Stimulated activated CD4-positive, alpha-beta T cell treated with anti-CD3 and anti-CD28 coated beads, Interleukin-15, amount 100 ng/mL, for 24 hours (primary cell): ENCODE data around the gene TMEM129.

ENCODE experiments used
- DNase-seq: peaks from one replicate; pipeline ENCODE4 v3.0.0-alpha.2; 2020

The TMEM129 gene, protein sequence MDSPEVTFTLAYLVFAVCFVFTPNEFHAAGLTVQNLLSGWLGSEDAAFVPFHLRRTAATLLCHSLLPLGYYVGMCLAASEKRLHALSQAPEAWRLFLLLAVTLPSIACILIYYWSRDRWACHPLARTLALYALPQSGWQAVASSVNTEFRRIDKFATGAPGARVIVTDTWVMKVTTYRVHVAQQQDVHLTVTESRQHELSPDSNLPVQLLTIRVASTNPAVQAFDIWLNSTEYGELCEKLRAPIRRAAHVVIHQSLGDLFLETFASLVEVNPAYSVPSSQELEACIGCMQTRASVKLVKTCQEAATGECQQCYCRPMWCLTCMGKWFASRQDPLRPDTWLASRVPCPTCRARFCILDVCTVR

GRCh38 chr4:1721003-1721665, at the start of gene TMEM129, which contains the start of gene TACC3:
Gene TMEM129, minus strand, starts transcription at chr4:1721323. Its CDS starts 486 bp downstream, at chr4:1720837.
Gene TACC3, plus strand, starts transcription at chr4:1721521. Its CDS starts 1,901 bp downstream, at chr4:1723422.
- DNase-seq, result peak; percentile 96

GRCh38 chr4:1770791-1771231, 49.7 kb upstream of the TMEM129 start:
- no peak for DNase-seq

GRCh38 chr4:1770245-1770644, 49.1 kb upstream of the TMEM129 start:
- DNase-seq, result no peak

- no peak for DNase-seq
Observed at GRCh38 chr4:1769692-1770091, 48.6 kb upstream of the TMEM129 start.

DNA sequence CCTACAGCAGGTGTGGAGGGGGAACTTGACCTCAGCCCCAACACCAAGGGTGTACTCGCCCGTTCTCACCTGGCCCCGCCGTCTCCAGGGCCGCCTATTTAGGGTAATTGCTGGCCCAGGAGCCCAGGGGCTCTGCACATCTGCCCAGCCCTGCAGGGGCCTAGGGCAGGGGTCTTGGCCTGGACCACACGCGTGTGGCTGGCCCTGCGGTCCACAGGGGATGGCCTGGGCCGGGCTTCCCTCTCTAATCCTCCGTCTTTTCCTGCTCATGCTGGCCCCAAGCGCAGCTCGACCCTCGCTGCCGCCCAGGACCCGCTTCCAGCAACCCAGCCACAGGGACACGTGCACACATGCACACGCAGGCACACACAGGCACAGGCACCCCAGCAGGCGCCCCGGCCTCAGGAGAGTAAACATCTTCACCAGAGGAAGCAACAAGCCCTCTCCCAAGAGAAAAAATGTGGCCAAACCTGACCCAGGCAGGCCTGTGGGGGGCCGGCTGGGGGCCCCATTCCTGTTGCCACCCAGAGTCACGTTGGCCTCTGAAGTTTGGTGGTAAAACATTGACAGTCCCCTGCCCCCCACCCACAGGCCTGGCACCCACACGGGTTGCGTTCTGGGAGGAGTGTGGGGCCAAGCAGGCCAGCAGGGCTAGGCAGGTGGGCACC, 47.4 kb upstream of the TMEM129 start:
- no peak for DNase-seq

GRCh38 chr4:1767770-1768366, 46.7 kb upstream of the TMEM129 start:
- DNase-seq, result peak; percentile 52

DNA sequence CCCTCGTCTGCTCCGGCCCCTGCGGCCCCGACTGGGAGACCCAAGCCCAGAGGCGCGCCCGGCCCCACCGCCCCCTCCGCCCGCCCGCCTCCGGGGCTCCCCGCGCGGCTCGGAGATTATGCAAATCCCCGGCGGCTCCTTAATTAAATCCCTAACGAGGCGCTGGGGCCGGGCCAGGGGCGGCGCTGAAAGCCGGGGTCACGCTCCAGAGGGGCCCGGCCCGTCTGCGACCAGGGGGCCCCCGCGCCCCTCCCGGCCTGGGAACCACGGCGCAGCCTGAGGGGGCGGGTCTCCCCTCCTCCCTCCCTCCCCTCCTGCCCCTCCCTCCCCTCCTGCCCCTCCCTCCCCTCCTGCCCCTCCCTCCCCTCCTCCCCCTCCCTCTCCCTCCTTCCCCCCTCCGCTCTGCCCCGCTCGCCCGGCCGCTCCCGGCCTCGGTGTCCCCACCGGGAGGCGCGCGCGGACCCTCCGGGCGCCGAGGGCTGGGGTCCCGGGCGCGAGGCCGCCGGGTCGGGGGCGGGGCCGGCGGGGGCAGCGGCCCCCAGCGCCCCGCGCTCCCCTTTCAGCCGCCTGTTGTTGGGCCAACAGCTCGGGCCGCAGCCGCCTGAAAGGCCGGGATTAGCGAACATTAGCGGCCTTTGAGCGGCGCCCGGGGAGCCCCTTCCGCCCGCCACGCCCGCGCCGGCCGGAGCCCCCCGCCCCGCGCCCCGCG, 46.1 kb upstream of the TMEM129 start:
- no peak for DNase-seq

DNA sequence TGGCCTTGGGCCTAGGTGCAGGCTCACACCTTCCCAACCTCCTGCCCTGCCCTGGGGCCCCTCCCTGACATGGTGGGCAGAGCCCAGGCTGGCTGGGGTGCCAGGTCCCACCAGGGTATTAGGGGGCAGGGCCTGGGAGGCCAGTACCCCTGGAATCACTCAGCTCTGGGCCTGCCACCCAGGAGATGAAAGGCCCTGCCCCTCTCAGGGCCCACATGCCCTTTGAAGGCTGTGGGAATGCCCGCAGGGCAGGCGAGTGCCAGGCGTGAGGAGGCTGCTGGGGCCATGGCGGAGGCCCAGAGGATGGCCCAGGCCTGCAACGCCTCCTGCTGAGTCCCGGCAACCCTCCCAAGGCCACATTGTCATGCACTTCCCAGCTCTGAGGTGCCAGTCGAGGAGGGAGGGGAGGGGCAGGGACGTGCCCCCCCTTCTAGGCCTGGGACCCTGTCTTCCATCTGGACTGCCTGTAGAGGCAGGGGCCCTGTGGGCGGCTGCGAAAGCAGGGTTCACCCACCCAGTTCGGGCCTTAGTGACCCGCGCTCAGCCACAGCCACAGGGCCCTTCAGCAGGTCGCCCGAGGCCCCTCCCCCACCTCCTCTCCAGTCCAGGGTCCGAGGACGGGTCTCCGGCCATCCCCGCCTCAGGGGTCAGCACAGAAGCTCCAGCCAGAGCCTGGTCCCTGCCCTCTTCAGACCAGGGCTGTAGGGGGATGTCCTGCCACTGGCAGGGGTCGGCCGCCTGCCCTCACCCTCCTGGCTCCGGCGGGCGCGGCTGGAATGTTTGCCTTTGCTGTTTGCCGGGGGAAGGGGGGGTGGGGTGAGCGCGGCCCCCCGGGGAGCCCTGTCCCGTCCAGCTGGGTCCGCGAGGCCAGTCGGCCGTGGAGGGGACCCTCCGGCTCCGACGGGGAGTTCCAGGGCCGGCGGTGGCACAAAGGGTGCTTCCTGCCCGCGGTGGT, 45.3 kb upstream of the TMEM129 start:
- no peak for DNase-seq

- no peak for DNase-seq
Observed at GRCh38 chr4:1765409-1766072, 44.4 kb upstream of the TMEM129 start.

DNA sequence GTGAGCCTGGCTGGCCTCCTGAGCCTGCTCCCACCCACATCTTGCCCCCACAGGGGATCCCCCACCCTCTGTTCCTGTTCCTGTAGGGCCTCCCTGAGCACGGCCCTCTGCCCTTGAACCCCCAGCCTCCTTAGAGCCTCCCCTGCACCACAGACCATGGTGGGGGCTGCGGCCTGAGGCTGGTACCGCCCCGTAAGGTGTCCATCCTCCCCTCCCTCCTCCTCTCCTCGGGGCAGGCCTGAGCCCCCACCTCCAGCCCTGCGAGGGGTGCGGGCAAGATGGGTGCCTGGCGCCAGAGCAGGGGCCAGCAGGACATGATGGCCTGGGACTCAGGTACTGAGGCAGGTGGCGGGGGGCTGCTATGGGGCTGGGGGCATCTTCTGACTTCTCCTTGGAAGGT, 43.5 kb upstream of the TMEM129 start:
- DNase-seq, result no peak

GRCh38 chr4:1763550-1764080, 42.5 kb upstream of the TMEM129 start:
- no peak for DNase-seq

DNA sequence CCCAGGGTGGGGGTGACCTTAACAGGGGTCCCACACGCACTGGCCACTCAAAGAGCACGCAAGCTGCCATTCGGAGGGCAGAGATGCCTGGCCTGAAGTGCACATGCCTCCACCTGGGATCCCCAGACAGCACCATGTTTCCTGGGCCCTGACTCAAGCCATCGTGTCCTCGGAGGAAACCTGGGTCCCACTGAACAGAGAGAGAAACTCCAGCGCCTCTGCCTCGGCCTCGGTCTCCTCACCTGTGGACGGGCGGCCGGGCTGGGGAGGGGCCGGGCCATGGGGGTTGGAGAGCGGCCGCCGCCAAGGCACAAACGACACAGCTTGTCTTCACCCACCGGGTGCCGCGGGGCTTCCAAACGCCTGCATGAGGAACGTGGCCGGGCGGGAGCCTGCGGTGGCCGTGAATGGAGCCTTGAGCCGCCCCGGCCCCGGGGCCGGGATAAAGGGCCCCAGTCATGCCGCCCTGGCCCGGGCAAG, 42.0 kb upstream of the TMEM129 start:
- DNase-seq, result no peak

DNA sequence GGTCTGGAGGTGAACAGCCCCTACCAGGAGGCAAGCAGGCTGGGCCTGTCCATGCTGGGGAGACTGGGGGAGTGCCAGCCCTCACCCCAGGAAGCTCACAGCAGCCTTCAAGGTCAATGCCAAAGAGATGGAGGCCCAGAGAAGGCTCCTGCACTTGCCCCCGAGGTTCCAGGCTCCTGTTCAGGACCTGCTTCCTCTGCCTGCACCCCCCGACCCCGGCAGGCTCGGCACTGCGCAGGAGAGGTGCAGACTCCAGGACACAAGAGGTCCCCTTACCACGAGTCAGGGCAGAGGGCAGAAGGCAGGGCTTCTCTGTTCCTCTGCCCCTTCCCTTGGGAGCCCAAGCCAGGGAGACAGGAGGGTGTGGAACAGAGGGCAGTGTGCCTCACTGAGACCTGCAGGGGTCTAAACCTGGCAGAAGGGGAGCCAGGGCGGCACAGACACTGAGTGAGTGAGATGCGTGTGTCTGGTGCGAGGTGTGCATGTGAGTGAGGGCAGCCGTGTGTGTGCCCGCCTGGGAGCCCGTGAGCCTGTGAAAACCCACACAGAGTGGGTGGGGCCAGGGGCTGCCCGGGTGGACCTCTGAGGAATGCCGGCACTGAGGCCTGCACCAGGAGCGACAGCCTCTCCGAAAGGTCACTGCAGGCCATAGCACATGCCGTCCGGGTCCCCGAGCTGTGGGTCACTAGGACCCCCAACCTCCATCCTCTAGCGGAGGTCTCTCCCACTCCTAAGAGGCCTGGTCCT, 41.3 kb upstream of the TMEM129 start:
- DNase-seq, result no peak

DNA sequence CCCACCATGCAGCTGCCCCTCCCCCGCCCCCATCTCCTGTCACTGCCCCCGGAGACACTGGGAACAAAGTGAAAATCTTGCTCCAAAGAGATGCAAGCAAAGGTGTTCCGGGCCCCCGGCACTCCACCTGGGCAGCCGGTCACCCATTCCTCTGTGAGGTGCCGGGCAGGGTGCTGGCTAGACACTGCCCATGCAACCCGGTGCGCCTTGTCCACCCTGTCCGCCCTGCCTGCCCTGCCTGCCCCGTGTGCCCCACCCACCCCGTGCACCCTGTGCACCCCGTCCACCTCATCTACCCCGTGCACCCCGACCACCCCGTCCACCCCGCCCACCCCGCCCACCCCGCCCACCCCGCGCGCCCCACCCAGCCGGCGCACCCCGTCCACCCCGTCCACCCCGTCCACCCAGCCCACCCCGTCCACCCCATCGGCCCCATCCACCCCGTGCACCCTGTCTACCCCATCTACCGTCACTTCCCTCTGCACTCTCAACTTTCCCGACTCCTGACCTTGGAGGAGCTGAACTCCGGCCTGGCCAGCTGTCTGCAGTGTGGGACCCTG, 40.1 kb upstream of the TMEM129 start:
- DNase-seq, result no peak

GRCh38 chr4:1760521-1761071, 39.5 kb upstream of the TMEM129 start:
- no peak for DNase-seq

DNA sequence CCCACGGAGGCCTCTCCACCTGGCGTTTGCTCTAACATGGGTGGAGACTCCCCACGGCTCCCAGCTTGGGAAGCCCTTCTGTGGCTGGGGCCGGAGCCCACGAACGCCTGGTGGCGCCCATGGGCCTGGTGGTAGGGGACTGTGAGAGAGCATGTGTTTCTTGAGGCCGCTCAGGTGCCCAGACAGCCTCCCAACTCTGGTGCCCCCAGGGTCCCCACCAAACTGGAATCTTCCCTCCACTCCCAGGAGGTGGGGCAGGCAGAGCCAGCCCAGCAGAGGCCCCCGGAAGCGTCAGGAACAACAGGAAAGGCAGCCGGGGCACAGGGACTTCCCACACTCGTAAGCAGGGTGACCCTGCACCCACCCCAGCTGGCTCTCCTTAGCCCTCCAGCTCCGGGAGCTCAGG, 38.7 kb upstream of the TMEM129 start:
- DNase-seq, result no peak

GRCh38 chr4:1759170-1759817, 38.2 kb upstream of the TMEM129 start:
- no peak for DNase-seq
